Activated T-cell treated with anti-CD3 and anti-CD28 coated beads for 24 hours (primary cell): ENCODE measurements around the gene IL17RC.
"Not testable (repeated sequence)": the region's sequence is repeated elsewhere in the genome, so short reads cannot be mapped to it uniquely, and the experiment has no call there.

Experiments
- DNase-seq: peaks from one replicate; pipeline ENCODE4 v3.0.0-alpha.2; 2020; ENCODE audit warnings: low read depth

IL17RC gene

GRCh38 chr3:9915254-9916141 is 1.4 kb upstream of the IL17RC start:
- no peak for DNase-seq

- DNase-seq = no peak
These were observed 558 bp upstream of the IL17RC start for GRCh38 chr3:9916346-9916733.

GRCh38 chr3:9917820-9918219 is 922 bp downstream of the IL17RC start:
- no peak for DNase-seq

GRCh38 chr3:9918261-9919038 is 1.6 kb downstream of the IL17RC start:
- no peak for DNase-seq

- DNase-seq = no peak
These were observed 11.3 kb downstream of the IL17RC start for GRCh38 chr3:9928158-9928557.

- no peak for DNase-seq
These were observed 14.0 kb downstream of the IL17RC start for GRCh38 chr3:9930804-9931418.

GRCh38 chr3:9932535-9932842 is 15.6 kb downstream of the IL17RC start:
- no peak for DNase-seq

GRCh38 chr3:9932843-9933560 is 16.1 kb downstream of the IL17RC start:
- peak; percentile 81 for DNase-seq

GRCh38 chr3:9933561-9934234 is 16.8 kb downstream of the IL17RC start, which contains the start of gene CRELD1:
Gene CRELD1, plus strand, starts transcription at chr3:9933834. Its CDS starts 605 bp downstream, at chr3:9934439.
- peak; percentile 95 for DNase-seq

GRCh38 chr3:9934235-9934621 is 17.3 kb downstream of the IL17RC start:
- DNase-seq = no peak

GRCh38 chr3:9934993-9935392 is 18.1 kb downstream of the IL17RC start:
- no peak for DNase-seq

GRCh38 chr3:9935966-9936510 is 19.1 kb downstream of the IL17RC start:
- DNase-seq = no peak

- DNase-seq = no peak
These were observed 20.8 kb downstream of the IL17RC start for GRCh38 chr3:9937486-9938238.

GRCh38 chr3:9938966-9939365 is 22.1 kb downstream of the IL17RC start:
- no peak for DNase-seq

- DNase-seq = not testable (repeated sequence)
These were observed 23.0 kb downstream of the IL17RC start for GRCh38 chr3:9939906-9940305.

- no peak for DNase-seq
These were observed 23.8 kb downstream of the IL17RC start for GRCh38 chr3:9940746-9941145.

GRCh38 chr3:9942164-9942563 is 25.3 kb downstream of the IL17RC start:
- no peak for DNase-seq

GRCh38 chr3:9942934-9943690 is 26.2 kb downstream of the IL17RC start:
- DNase-seq = no peak

GRCh38 chr3:9944271-9944670 is 27.4 kb downstream of the IL17RC start:
- no peak for DNase-seq

GRCh38 chr3:9945358-9945757 is 28.5 kb downstream of the IL17RC start:
- no peak for DNase-seq
